DMS 273 treated with DMSO at 0.1 percent for 48 hours (cell line): ENCODE results near the gene AS3MT.
"Not testable (repeated sequence)": the region's sequence is repeated elsewhere in the genome, so short reads cannot be mapped to it uniquely, and the experiment has no call there.

ENCODE experiments used
- DNase-seq: peaks from one replicate; lab custom pipeline; 2025; lab: John Stamatoyannopoulos, UW

AS3MT gene

GRCh38 chr10:102919246-102919959, 50.1 kb downstream of the AS3MT start:
- DNase-seq = no peak

- DNase-seq = no peak
These were observed 50.9 kb downstream of the AS3MT start for GRCh38 chr10:102919992-102920739.

GRCh38 chr10:102923601-102924000, 54.3 kb downstream of the AS3MT start:
- DNase-seq = no peak

GRCh38 chr10:102926842-102927241, 57.6 kb downstream of the AS3MT start:
- no peak for DNase-seq

GRCh38 chr10:102927311-102928010, 58.2 kb downstream of the AS3MT start:
- no peak for DNase-seq

- not testable (repeated sequence) for DNase-seq
These were observed 59.2 kb downstream of the AS3MT start for GRCh38 chr10:102928442-102928841.

GRCh38 chr10:102930720-102931119, 61.5 kb downstream of the AS3MT start:
- DNase-seq = no peak

GRCh38 chr10:102931643-102932042, 62.4 kb downstream of the AS3MT start:
- DNase-seq = no peak

GRCh38 chr10:102935505-102935904, 66.2 kb downstream of the AS3MT start:
- no peak for DNase-seq

GRCh38 chr10:102935939-102936605, 66.8 kb downstream of the AS3MT start:
- DNase-seq = no peak

GRCh38 chr10:102941401-102941800, 72.1 kb downstream of the AS3MT start:
- no peak for DNase-seq

- no peak for DNase-seq
These were observed 76.2 kb downstream of the AS3MT start for GRCh38 chr10:102945449-102945848.

- no peak for DNase-seq
These were observed 76.7 kb downstream of the AS3MT start for GRCh38 chr10:102945962-102946361.

- no peak for DNase-seq
These were observed 77.7 kb downstream of the AS3MT start for GRCh38 chr10:102946992-102947391.

GRCh38 chr10:102948176-102948575, 78.9 kb downstream of the AS3MT start:
- DNase-seq = no peak

GRCh38 chr10:102948786-102949185, 79.5 kb downstream of the AS3MT start:
- no peak for DNase-seq

- no peak for DNase-seq
These were observed 80.6 kb downstream of the AS3MT start for GRCh38 chr10:102949916-102950315.

- DNase-seq = no peak
These were observed 82.0 kb downstream of the AS3MT start for GRCh38 chr10:102951316-102951715.
